Putamen (tissue), 1 donor: Measurements from ENCODE around the gene CARM1.
"Not testable (repeated sequence)": the region's sequence is repeated elsewhere in the genome, so short reads cannot be mapped to it uniquely, and the experiment has no call there.

ENCODE experiments used
- DNase-seq: peaks from one replicate; pipeline ENCODE4 v3.0.0-alpha.2; 2016; ENCODE audit warnings: low spot score

CARM1 gene

DNA sequence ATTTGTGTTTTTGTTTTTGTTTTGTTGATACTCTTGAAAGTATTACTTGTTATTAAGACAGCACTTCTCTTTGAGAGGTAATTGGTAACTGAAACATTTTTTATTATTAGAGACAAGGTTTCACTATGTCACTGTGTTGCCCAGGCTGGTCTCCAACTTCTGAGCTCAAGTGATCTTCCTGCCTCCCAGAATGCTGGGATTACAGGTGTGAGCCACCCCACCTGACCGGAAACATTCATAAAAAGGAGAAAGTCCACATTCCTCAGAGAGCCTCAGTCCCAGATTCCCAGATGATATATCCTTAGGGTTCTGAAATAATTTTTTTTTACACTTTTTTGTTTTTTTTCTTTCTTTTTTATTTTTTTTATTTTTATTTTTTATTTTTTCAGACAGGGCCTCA is 2.7 kb downstream of the CARM1 start:
- no peak for DNase-seq

DNA sequence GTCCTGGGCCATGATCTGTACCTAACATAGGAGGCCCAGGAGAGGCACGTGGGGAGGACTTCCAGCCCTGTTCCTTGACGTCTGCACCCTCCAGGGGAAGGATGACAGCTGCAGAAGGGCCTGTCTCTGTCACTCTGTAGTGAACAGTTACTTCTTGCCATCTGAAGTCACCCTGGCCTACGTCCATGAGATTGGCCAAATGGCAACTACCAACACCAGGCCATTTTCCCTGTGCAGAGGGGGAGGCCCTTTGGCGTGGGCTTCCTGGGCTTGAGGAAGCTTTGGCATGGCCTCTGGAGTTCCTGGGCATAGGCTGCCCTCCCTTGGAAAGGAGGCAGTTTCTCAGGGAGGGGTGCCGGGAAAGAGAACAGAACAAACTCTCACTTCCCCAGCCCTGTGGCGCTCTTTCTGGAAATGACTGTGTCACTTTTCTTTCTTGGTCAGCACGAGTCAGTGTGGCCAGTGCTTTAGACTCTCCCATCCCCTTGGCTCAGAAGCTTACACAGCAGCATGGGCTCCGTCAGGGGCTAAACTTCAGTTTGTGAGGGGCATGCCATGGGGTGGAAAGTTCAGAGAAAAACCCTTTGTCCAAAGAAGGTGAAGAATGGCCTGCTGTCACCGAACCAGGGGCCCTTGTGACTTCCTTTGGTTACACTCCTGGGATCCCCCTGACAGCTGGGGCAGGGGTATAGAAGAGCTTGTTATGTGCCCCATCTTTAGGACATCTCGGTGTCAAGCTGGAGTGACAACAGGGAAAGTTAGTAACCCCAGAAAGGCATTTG is 5.3 kb downstream of the CARM1 start:
- no peak for DNase-seq

DNA sequence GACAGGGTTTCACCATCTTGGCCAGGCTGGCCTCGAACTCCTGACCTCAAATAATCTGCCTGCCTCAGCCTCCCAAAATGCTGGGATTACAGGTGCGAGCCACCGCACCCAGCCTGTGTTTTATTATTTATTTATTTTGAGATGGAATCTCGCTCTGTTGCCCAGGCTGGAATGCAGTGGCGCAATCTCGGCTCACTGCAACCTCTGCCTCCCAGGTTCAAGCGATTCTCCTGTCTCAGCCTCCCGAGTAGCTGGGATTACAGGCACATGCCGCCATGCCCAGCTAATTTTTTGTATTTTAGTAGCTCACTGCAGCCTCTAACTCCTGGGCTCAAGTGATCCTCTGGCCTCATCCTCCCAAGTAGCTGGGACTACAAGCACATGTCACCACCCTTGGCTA is 6.3 kb downstream of the CARM1 start:
- not testable (repeated sequence) for DNase-seq

DNA sequence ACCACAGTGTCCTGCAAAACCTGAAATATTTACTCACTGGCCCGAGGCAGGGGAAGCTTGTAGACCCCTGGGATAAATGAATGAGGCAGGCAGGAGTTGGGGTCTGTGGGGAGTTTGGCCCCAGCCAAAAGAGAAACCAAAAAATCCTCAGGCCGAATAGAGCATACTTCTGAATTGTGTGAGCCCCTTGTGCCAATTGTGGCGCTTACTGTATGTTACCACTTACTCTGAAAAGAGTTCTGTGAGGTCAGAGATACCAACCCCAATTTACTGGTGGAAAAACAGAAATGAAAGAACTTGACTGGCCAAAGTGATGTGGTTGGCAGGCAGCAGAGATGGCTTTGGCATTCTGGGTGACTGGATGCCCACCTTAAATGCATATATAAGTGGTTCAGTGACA is 6.9 kb downstream of the CARM1 start:
- no peak for DNase-seq

DNA sequence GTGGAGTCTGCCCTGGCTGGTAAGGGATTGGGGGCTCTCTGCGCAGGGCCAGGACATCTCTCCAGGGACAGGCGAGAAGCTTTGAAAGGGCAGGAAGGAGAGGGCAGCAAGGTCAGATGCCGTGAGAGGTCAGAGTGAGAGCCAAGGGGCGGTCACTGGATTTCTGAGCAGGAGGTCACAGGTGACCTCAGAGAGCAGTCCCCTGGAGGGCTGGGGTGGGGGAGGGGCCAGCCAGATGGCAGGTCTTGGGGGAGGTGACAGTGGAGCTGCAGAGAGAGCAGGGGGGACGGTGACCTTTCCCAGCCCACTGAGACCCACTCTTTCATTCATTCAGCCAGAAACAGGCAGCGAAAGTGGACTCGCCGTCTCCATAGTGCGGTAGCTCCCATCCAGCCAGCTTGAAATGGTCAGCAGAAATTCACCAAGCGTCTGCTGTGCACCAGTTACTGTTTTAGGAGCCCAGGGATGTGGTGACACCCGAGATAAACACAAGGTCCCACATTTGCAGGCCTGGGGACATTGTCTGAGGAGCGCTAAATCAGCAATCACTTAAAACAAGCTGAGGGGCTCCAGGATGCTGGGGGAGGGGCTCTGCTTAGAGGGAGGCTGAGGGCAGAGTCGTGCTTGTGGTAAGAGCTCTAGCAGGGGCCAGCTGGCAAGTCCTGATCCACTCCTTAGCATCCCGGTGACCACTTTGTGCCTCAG is 10.2 kb downstream of the CARM1 start:
- DNase-seq, result no peak

DNA sequence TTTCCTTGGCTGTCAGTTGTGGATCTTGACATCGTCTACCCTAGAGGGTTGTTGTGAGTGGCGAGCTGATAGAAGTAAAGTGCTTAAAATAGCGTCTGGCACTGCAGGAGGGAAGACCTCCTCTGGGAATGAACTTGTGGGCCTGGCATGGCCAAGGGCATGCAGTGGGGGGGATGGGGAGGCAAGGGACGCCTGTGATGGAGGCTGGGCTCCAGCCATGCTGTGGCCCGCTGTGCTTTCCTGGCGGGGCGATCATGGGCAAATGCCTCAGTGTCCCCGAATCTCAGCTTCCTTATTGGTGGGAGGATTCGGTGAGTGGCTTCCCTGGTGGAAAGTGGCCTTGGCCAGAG is 10.7 kb downstream of the CARM1 start:
- no peak for DNase-seq

DNA sequence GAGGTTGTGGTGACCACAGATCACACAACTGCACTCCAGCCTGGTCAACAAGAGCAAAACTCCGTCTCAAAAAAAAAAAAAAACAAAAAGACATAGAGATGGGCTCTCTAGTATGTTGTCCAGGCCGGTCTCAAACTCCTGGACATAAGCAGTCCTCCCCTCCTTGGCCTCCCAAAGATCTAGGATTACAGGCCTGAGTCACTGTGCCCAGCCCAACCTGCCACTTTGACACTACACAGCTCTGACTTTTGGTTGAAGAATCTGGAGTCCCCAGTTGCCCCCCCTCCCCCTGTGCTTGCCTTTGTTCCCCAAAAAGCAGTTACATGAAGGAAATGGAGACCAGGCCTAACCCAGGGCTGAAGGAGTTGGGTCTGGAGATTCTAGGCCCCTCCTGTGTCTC is 12.9 kb downstream of the CARM1 start:
- no peak for DNase-seq

DNA sequence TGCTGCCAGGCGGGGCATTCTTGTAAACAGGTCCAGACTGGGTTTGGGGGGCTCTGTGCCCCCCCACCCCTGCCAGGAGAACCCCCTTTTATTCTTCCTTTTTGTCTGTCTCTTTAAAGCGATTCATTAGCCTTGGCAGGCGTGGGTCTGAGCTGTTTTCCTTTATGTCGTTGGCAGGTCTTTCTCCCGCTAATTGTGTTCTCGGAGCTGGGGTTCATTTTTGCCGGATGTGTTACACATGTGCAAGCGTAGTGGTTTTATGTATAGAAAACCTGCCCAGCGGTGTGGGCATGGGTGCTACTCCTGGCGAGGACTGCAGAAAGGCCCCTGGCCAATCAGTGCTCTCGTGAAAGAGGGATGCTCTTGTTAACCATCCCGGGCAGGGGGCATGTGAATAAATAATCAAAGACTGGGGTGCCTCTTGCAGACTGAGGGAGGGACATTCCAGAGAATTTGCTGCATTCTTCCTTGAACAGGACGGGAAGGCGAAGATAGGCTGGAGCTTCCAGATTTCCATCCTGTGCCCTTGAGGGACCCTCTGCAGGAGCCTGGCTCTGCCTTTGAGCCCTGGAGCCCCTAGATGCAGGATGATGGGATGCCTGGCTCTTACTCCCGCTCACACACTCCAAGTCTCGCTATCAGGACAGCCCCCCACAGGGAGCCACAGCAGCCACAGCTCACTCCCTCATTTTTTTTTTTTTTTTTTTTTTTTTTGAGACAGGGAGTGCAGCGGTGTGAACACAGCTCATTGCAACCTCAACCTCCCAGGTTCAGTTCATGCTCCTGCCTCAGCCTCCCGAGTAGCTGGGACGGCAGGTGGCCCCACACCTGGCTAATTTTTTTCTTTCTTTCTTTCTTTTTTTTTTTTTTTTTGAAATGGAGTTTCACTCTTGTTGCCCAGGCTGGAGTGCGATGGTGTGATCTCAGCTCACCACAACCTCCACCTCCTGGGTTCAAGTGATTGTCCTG is 14.1 kb downstream of the CARM1 start:
- no peak for DNase-seq

DNA sequence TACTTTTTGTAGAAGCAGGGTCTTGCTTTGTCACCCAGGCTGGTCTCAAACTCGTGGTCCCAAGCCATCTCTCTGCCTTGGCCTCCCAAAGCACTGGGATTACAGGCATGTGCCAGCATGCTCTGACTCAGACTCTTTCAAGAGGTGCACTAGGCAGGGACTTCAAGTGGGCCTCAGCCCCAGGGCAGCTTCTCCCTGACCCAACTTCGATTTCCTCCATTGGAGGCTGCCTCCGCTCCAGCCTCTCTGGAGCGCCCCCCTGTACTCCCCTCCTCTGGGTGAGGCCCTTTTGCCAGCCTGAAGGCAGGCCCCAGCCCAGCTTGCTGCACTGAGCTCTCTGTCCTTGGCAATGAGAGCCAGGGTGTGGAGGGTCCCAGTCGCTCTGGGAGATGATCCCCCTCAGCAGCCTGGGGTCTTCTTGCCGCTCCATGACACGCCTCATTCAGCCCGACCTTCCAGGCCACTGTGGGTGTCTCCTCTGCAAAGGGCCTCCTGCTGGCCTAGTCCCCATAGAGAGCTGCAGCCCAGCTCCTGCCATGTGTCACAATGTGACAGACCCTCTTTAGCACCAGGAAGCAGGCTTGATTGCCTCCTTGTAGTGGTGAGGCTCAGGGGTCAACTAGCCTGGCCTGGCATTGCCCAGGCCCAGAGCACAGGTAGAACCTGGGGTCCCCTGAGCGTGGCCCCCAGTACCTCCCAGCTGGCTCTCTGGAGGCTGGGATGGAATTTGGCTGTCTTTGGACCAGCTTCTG is 16.4 kb downstream of the CARM1 start:
- DNase-seq, result no peak

DNA sequence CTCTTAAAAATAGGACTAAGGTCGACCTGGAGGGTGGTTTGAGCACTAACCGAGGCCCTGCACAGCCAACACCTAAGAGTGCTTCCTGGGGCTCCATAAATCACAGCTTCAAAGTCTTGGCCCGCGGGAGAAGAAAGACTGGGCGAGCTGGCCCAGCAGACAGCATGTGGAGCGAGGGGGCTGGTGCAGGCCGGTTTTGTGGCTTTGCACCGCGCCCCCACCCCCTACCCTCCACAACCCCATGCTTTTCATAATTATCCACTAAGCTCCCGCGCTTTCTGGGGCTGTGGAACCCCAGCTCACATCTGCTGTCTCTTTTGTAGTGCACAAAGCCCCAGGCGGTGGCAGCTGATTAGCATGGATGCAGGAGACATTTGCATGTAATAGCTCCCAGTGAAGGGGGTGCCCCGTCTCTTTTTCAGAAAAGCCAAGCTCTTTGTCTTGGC is 17.1 kb downstream of the CARM1 start:
- no peak for DNase-seq

DNA sequence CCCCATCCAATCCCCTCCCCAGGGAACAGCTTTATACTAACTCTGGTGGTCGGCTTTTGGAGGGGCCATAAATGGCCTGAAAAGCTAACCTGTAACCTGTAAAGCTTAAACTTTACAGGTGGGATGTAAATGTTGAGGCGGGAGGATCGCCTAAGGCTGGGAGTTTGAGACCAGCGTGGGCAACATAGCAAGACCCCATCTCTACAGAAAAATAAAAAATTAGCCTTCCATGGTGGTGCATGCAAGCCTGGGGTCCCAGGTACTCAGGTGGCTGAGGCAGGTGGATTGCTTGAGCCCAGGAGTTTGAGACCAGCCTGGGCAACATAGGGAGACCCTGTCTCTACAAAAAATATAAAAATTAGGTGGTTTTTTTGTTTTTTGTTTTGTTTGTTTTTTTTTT is 18.5 kb downstream of the CARM1 start:
- no peak for DNase-seq

DNA sequence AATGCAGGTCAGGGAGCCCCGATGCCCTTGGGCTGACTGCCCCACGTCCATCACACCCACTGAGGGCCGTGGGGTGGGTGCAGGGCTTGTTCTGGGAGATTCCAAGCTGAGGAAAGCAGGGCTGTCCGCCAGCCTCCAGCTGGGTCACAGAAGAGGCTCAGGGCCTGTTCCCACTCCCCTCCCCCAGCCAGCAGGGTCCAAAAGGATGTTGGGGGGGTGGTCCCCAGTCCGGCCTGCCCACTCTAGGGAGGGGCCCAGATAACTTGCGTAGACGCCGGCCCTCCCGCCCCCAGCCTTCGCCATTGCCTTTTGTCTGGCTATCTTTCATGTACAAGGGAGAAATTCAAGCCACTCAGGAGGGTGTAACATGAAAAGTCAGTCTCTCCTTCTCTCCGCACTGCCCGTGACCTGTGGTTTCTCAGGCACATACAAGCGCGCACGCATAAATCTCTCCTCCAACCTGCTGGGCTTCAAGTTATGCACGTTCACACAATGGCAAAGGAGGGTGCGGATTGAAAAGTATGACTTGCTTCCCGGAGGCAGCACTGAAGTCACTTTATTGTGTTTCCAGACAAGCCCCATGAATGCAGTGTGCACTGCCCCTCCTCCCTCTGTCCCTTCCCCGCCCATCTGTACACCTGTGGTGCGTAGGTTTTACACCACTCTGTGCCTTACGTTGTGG is 20.2 kb downstream of the CARM1 start:
- DNase-seq, result no peak

DNA sequence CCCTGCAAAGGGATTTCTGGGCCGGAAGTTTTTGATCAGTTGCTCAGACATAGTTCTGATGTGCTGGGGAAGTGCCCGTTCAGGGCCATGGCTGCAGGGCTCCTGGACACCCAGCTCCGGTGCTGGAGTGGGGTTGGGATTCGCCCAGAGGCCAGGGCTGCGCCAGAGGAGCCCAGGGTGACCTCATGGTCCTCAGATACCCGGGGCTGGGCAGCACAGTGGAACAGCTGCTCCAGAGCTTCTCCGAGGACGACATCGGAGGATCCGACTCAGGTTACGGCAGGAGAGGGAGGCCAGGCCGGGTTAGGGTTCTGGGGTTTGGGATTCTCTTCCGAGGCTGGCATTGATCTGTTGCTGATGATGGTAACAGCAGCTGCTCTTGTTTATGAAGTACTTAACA is 20.9 kb downstream of the CARM1 start:
- DNase-seq, result no peak

DNA sequence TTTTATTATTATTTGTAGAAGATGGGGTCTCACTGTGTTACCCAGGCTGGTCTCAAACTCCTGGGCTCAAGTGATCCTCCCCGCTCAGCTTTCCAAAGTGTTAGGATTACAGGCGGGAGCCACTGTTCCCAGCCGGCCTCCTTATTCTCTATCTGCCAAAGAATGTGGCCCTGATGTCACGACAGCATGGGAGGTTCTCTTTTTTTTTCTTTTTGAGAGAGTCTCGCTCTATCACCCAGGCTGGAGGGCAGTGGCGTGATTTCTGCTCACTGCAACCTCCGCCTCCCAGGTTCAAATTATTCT is 23.5 kb downstream of the CARM1 start:
- no peak for DNase-seq

DNA sequence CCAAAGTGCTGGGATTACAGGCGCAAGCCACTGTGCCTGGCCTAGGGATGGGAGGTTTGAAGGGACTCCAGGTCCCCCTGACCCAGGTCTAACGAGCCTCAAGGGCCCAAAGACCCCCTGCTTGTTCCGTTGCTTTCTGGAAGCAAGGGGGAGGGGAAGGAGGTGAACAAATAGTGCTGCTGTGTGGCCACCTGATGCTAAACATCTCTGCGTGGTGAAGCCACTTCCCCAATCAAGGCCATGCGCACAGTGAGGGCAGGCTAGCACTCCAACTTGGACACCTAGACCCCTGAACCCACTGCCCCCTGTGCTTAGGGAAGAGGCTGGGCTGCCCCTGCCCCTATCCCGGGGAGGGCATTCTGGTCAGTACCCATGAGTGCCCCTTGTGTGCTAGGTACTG is 24.0 kb downstream of the CARM1 start:
- no peak for DNase-seq

DNA sequence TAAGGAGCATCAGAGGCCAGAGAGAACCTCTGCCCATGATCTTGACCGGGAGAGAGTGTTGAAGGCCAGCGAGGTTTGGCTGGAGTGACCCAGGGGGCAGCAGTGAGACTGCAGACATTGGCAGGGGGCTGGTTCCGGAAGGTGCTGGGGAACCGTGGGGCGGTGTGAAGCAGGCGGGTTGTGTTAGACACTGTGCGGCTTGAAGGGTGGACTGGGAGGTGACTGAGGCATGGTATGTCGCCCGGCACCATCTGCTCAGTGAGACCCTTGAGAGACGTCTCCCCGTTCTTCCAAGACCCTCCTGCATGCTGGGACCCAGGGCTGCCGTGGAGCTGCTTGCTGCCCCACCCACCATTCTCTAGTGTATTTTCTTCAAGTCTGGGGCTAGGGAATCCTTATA is 24.6 kb downstream of the CARM1 start:
- no peak for DNase-seq

DNA sequence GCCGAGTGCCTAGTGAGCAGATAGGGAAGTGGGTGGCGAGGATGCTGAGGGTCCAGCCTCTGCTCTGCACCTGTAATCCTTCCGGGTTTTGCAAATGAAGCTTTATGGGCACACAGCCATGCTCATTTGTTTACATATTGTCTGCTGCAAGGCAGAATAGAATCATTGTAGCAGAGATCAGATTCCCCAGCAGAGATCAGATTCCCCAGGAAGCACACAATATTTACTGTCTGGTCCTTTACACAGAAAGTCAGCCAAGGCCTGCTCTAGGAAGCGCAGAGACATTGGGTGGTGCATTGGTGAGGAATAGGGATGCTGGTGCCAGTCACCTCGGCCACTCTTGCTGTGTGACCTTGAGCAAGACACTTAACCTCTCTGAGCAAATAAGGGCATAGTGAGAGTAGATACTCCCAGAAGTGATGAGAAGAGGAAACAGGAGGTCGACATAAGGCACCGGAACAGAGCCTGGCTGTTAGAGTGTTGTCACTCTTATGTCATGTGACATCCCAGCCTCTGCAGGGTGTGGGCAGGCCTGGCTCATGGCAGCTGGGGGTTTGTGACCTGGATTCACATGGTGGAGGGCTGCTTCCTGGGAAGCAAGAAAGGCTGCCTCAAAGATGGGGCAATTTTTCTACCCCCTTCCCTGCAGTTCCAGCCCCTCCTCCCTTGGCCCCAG is 25.6 kb downstream of the CARM1 start:
- DNase-seq, result no peak

DNA sequence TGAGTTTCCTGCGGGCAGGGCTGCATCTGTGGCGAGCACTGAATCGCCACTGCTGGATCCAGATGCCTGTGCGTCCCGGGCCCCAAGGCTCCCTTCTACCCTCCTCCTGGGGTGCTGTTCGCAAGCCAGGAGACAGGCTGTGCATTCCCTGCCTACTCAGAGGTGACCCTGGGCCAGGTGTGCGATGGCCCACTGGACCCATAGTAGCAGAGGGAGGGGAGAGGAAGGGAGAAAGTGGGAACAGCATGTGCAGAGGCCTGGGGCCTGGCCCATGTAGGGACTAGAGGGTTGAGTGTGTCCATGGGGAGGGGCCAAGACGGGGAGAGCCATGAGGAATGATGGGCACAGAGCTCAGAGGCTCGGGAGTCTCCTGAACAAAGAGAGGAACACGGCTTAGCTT is 27.3 kb downstream of the CARM1 start:
- DNase-seq, result no peak

DNA sequence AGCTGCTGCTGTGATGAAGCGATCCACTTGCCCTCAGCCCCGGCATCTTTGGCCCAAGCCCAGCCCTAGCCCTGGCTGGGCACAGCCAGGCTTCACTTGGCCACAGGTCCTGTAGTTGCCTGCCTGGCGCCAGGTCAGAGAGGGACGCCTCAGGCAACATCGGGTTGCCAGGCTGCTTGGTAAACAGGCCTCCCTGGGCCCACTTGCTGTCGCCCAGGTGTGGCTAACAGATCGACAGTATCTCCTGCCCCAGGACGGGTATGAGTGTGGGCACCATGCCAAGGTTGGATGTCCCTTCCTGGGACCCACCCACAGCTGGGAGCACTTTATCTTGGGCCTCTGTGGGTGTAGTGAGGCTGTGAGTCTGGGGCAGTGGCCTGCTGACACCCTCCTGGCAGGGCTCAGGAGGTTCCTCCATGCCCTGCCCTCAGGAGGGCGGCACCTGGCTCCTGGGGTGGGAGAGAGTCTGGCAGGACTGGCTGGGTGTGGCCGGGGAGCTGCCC is 27.8 kb downstream of the CARM1 start:
- no peak for DNase-seq

DNA sequence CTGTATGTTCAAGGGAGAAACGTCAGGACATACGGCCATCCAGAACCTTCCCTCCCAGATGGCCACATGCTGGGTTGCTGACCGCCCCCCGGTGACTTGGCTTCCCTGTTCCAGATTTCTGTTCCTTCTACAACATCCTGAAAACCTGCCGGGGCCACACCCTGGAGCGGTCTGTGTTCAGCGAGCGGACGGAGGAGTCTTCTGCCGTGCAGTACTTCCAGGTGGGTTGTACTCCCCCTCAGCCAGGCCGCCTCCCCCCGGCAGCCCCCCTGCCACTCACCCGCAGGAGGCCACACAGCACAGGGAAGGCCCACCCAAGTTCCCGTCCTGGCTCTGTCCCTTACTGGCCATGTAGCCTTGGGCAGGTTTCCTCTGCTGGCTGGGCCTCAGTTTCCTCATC is 36.6 kb downstream of the CARM1 start:
- no peak for DNase-seq
